HG03354 (cell line): ENCODE results near the gene FAM168A.
"Not testable (repeated sequence)": the region's sequence is repeated elsewhere in the genome, so short reads cannot be mapped to it uniquely, and the experiment has no call there.

Experiments
- ATAC-seq: cut with Tn5 transposase; IDR thresholded peaks from one replicate; pipeline ENCODE4 v1.9.1; 2021; ENCODE audit warnings: mild to moderate bottlenecking; ENCODE audit not compliant: unreplicated experiment, poor library complexity, severe bottlenecking

FAM168A gene

DNA sequence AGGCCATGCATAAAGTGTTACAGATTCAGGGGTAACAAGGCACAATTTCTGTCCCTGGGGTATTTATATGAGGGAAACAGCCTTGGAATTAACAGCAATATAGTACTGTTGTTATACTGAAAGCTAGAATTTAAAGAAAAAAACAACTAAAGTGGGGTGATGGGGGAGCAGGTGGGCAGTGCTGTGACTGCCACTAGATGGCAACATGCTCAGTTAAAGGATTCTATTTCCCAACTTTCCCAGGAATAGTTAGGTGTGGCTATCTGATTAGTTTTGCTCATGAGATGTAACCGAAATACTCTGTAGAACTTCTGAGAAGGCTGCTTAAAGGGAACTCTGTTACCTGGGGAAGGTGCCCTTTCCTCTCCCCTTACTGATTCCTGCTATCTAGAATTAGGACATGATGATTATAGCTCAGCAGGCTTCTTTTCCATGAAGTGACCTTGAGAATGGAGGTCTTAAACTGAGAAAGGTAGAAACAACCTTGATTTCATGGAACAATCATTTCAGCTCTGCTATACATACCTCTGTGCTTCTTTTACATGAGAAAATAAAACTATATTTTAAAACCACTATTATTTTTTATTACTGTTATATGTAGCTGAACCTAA is 119.1 kb downstream of the FAM168A start:
- no peak for ATAC-seq

DNA sequence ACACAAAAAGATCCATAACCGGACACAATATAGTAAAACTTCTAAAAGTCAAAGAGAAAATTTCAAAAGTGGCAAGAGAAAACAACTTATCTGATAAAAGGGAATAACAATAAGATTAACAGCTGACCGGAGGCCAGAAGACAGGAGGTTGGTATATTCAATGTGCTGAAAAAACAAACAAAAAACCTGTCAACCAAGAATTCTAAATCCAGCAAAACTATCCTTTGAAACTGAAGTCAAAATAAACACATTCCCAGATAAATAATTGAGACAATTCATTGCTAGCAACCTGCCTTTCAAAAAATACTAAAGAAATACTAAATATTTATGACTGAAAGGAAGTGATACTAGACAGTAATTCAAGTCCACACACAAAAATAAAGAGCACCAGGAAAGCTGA is 120.4 kb downstream of the FAM168A start:
- no peak for ATAC-seq

- ATAC-seq = no peak
Measured at GRCh38 chr11:73475549-73476095, 122.3 kb downstream of the FAM168A start.

- no peak for ATAC-seq
Measured at GRCh38 chr11:73473252-73473651, 124.7 kb downstream of the FAM168A start.

DNA sequence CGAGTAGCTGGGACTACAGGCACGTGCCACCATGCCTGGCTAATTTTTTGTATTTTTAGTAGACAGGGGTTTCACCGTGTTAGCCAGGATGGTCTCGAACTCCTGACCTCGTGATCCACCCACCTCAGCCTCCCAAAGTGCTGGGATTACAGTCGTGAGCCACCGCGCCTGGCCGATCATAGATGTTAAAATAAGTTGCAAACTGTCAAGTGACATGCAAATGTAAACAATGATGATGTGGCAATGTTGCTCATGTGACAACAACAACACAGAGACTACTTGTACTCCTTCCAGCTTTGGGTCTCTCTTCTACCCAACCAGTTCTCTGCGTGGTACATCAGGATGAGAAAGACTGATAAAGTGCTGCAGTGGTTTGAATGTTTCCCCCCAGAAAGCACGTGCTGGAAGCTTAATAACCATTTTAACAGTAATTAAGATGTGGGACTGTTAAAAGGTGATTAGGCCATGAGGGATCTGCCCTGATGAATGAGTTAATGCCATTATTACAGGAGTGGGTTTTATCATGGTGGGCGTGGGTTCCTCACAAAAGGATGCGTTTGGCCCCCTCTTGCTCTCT is 127.8 kb downstream of the FAM168A start:
- not testable (repeated sequence) for ATAC-seq

GRCh38 chr11:73469401-73469800 is 128.5 kb downstream of the FAM168A start:
- ATAC-seq = no peak

GRCh38 chr11:73468590-73469161 is 129.2 kb downstream of the FAM168A start:
- ATAC-seq = no peak

DNA sequence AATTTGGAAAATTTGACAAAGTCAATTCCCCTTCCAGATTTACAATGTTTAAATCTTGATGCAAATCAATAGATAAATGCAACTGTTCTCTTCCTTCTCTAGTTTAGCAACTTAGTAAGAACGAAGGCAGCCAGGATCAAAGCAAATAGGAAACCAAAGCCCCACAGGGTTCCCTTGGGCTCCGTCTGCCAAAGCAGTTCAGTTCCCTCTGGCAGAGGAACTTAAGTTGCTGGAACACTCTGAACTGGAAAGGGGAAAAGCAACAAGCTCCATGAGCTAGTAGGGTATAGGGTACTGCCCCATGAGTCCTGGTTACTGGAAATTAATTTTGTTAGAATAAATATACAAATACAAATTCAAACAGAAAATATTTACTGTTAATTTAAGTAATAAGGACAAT is 130.4 kb downstream of the FAM168A start:
- no peak for ATAC-seq

GRCh38 chr11:73466643-73467042 is 131.3 kb downstream of the FAM168A start:
- no peak for ATAC-seq

DNA sequence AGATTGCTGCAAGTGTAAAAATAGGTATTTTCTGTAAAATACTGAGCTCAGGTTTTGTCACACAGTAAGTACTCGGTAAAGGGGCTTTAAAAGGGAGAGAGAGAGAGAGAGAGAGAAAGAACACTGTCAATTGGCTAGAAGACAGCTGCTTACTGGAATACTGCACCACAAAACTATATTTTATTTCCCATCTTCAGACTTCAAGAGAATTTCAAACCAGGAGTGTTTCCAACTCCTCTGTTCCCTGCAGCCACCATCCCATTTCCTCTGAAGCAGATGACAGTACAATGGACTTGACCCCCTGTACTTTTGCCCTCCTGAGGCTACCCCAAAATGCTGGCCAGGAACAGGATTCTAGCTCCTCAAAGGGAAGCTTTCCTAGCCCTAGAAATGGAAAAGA is 132.0 kb downstream of the FAM168A start:
- ATAC-seq = no peak

GRCh38 chr11:73465023-73465675 is 132.8 kb downstream of the FAM168A start:
- no peak for ATAC-seq

GRCh38 chr11:73464347-73464746 is 133.6 kb downstream of the FAM168A start:
- no peak for ATAC-seq

DNA sequence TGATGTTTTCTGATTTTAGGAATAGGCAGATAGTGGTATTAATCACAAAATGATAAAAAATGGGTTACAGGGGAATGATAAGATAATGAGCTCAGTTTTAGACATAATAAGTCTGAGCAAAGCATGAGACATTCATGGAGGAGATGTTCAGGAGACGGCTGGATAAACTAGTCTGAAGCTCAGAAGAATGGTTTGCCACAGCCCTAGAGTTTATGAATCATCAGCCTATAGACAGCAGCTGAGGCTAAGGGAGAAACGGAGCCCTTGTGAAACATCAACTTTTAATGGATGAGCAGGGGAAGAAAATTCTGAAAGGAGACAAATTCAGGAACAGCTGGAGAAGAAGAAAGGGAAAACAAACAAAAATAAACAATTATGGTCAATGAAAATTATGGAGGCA is 134.6 kb downstream of the FAM168A start:
- ATAC-seq = no peak

DNA sequence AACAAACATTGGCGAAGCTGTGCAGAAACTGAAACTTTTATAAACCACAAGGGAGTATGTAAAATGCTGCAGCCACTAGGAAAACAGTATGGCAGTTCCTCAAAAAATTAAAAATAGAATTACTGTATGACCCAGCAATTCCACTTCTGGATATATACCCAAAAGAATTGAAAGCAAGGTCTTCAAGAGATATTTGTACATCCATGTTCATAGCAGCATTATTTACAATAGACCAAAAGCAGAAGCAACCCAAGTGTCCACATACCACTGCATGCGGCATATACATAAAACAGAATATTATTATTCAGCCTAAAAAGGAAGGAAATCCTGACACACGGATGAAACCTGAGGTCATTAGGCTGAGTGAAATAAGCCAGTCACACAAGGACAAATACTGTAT is 135.9 kb downstream of the FAM168A start:
- ATAC-seq = no peak

- ATAC-seq = no peak
Measured at GRCh38 chr11:73461335-73461840, 136.5 kb downstream of the FAM168A start.

DNA sequence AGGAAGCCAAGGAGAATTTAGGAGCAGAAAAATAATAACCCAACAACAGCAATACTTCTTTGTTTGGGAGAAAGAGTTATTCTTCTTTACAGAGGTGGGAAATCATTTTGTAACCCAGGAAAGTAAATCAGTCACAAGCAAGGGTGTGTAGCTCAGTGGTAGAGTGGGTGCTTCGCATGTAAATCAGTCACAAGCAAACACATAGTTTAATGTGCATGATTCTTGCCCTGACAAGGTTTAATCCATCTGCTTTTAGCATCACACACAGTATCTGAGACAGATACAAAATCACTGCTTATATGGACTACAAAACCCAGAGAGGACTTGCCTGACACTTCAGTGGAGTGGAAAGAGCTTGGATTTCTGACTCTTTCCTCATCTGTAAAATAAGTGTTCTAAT is 139.7 kb downstream of the FAM168A start:
- ATAC-seq = no peak

- ATAC-seq = no peak
Measured at GRCh38 chr11:73454987-73455386, 142.9 kb downstream of the FAM168A start.

DNA sequence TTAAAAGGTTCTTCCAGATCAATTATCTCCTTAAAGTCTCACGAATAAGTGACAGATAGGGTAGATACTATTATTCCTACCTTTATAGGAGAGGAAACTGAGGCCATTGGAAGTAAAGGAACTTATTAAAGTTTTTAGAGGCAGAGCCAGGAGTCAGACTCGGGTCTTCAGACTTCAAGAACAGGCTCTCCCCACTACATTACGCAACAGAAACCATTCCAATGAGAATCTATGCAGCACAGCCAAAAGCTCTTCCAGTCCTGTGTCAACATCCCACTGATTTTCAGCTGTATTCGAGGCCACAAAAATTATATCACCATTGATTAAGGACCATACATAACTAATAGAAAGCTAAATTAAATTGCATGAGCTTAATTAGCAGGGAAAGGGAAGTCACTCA is 144.3 kb downstream of the FAM168A start:
- no peak for ATAC-seq

- ATAC-seq = no peak
Measured at GRCh38 chr11:73452726-73453125, 145.2 kb downstream of the FAM168A start.

GRCh38 chr11:73451896-73452295 is 146.0 kb downstream of the FAM168A start:
- ATAC-seq = no peak

DNA sequence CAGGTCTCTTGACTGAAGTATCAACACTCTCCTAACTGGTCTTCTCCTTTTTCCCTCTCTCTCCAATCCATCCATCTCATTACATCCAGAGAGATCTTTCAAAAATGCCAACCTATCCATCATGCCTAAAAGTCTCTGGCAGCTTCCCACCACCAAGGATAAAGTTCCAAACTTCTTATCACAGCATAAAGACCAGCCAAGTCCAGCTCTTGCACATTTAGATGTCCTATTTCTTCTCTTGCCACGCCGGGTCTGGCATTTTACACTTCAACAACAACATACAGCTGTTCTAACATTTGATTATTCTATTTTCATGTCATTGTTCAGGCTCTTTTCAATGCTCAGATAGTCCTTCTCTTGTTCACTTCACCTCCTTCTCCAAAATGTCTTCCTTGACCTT is 151.1 kb downstream of the FAM168A start:
- no peak for ATAC-seq
